ENCODE measurements around the gene ZNF524.

DNA sequence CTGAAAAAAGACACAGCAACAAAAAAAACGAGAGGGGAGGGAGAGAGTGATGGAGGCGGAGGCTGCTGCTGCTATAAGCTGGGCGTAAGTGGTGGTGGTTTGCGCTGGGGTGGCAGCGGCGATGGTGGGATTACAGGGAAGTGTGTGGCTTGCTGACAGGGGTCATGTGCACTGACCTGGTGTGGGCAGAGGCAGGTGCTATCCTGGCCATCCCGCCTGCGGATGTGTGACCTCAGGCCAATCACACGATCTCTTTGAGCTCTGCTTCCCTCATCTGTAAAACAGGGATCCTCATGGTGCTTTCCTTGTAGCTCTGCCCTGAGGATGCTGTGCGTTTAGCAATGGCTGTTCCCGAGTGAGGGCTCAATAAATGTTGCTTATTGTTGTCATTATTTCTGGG lies 37.4 kb downstream of the ZNF524 start:
- TF ChIP-seq, protein P1, sequence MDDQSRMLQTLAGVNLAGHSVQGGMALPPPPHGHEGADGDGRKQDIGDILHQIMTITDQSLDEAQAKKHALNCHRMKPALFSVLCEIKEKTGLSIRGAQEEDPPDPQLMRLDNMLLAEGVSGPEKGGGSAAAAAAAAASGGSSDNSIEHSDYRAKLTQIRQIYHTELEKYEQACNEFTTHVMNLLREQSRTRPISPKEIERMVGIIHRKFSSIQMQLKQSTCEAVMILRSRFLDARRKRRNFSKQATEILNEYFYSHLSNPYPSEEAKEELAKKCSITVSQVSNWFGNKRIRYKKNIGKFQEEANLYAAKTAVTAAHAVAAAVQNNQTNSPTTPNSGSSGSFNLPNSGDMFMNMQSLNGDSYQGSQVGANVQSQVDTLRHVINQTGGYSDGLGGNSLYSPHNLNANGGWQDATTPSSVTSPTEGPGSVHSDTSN (IDR thresholded peaks at IDR 0.05; ENCODE audit: insufficient replicate concordance, low read depth, low read length): no peak
- TF ChIP-seq, protein P2, sequence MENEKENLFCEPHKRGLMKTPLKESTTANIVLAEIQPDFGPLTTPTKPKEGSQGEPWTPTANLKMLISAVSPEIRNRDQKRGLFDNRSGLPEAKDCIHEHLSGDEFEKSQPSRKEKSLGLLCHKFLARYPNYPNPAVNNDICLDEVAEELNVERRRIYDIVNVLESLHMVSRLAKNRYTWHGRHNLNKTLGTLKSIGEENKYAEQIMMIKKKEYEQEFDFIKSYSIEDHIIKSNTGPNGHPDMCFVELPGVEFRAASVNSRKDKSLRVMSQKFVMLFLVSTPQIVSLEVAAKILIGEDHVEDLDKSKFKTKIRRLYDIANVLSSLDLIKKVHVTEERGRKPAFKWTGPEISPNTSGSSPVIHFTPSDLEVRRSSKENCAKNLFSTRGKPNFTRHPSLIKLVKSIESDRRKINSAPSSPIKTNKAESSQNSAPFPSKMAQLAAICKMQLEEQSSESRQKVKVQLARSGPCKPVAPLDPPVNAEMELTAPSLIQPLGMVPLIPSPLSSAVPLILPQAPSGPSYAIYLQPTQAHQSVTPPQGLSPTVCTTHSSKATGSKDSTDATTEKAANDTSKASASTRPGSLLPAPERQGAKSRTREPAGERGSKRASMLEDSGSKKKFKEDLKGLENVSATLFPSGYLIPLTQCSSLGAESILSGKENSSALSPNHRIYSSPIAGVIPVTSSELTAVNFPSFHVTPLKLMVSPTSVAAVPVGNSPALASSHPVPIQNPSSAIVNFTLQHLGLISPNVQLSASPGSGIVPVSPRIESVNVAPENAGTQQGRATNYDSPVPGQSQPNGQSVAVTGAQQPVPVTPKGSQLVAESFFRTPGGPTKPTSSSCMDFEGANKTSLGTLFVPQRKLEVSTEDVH (IDR thresholded peaks at IDR 0.05; ENCODE audit: low read depth, partially characterized antibody): no peak
- no peak for TF ChIP-seq CHD4 (IDR thresholded peaks at IDR 0.05)

Measured in GM12878 (cell line).